Cardiac muscle cell (in vitro differentiated cells and primary cell): ENCODE results near the gene DUOX2. TPM values are rescaled to one million over a fixed set of nuclear protein-coding genes. Genes with fewer than 3 reads are reported as not detected.
"Not testable (repeated sequence)": the region's sequence is repeated elsewhere in the genome, so short reads cannot be mapped to it uniquely, and the experiment has no call there.

Experiments
- DNase-seq, 2 donors: peaks; one replicate each; pipeline versions ENCODE4 v3.0.0 to v3.0.0-alpha.2; 2010 to 2017; ENCODE audit warnings: low read depth in 1 of 2, low spot score in 1 of 2
- H3K27ac ChIP-seq: fragments of 200-600 bp; sonication (generic); 2 replicates; pipeline ENCODE4 v1.5.1; 2016
- H3K27me3 ChIP-seq: fragments of 200-600 bp; sonication (generic); 2 replicates; pipeline ENCODE4 v1.6.0; 2016; ENCODE audit warnings: control low read depth
- H3K36me3 ChIP-seq: fragments of 200-600 bp; sonication (generic); 2 replicates; pipeline ENCODE4 v1.5.1; 2016; ENCODE audit warnings: control low read depth
- H3K4me1 ChIP-seq: fragments of 200-600 bp; sonication (generic); 2 replicates; pipeline ENCODE4 v1.8.1; 2017; ENCODE audit warnings: low read depth, mild to moderate bottlenecking, mixed run types
- H3K4me3 ChIP-seq: fragments of 200-600 bp; sonication (generic); 2 replicates; pipeline ENCODE4 v1.5.1; 2016; ENCODE audit warnings: mild to moderate bottlenecking
- H3K9me3 ChIP-seq: fragments of 200-600 bp; sonication (generic); 2 replicates; pipeline ENCODE4 v1.5.1; 2017; ENCODE audit warnings: low read depth, mild to moderate bottlenecking, control low read depth
- polyA plus RNA-seq: library from polyadenylated mRNA; unstranded; fragments of >200 nt; fragmentation: Nextera tagmentation; extraction: Ambion mirVana; gene quantifications from 2 replicates; pipeline ENCODE4 v1.2.1, GENCODE V29; 2016
- total RNA-seq: library from RNA; depleted of rRNA; stranded (reverse); fragments of >200 nt; gene quantifications from 2 replicates; pipeline ENCODE4 v1.2.3, GENCODE V29; 2016
- TF ChIP-seq, protein P1 (sequence below): IDR thresholded peaks from 2 replicates; pipeline ENCODE4 v1.5.1; 2012; ENCODE audit warnings: low read depth, mild to moderate bottlenecking, low read length

Gene DUOX2
- total and polyA plus RNA-seq, 2 experiments from 2014 or later = 0.18 to 0.54 TPM

DNA sequence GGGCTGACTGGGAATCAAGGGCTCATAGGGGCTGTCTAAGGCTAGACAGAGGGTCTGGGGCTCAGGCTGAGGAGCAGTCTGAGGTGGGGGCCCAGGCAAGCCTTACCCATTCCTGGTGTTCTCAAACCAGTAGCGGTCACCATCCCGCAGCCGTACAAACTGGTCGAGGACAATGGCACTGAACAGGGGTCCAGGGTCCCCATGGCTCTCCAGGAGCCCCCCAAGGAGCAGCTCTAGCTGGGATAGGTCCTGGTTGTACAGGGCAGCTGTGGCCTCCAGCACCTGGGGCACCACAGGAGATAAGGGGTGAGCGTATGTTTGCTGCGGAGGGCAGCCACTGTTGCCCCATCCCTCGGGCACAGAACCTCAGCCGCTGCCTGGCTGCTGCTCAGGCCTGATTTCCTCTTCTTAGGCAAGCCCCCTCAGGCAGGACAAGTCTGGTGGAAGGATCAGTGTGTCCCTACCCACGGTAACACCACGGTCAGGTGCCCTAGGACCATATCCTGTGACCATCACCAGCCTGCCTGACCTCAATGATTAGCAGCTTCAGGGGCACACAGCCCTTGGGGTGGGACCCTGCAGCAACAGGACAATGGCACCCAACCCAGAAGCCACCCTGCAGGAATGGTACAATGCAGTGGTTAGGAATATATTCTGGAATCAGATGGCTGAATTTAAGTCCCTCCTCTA, 5.9 kb downstream of the DUOX2 start:
- Histone ChIP-seq H3K9me3 (no peaks in the 10 kb centered on the region), H3K36me3 (no peaks in the 10 kb centered on the region), H3K27ac (no peak overlapping the region), H3K27me3 (peaks cover 89% of the 10 kb centered on the region), H3K4me3 (no peak overlapping the region), H3K4me1 (peaks cover 4% of the 10 kb centered on the region)
- no peak for DNase-seq
- TF ChIP-seq, protein P1, sequence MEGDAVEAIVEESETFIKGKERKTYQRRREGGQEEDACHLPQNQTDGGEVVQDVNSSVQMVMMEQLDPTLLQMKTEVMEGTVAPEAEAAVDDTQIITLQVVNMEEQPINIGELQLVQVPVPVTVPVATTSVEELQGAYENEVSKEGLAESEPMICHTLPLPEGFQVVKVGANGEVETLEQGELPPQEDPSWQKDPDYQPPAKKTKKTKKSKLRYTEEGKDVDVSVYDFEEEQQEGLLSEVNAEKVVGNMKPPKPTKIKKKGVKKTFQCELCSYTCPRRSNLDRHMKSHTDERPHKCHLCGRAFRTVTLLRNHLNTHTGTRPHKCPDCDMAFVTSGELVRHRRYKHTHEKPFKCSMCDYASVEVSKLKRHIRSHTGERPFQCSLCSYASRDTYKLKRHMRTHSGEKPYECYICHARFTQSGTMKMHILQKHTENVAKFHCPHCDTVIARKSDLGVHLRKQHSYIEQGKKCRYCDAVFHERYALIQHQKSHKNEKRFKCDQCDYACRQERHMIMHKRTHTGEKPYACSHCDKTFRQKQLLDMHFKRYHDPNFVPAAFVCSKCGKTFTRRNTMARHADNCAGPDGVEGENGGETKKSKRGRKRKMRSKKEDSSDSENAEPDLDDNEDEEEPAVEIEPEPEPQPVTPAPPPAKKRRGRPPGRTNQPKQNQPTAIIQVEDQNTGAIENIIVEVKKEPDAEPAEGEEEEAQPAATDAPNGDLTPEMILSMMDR = no peak

DNA sequence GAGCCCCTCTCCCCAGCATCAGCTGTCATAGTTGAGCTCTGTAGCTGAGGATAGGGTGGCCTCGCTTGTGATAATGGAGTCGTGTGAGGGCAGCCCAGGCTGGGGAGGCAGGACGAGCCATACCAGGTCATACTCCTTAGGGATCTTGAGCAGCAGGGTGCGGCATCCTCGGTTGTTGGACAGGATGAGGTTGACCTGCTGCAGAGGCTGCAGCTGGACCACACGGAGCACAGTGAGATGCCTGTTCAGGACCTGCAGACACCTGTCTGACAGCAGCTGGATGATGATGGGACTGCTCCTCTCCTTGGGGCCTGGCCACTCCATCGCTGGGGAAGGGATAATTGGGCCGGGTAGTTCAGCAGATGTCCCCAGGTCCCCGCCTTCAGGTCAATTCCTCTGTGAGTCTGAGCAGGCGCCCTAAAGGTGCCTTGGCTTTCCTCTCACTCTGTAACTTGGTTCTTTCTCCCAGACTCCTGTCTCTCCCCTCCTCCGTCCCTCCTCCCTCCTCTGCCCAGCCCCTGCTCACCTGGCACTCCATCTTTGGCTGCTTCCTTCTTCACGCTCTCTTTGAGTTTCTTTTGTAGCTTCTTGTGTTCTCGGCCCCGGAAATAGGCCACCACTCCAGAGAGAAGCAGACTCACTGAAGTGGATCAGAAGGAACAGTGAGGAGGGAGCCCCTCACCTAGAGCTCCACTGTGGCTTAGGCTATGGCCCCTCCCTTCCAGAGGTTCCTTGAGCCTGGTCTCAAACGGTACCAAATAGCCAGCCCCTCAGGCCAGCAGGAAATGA, 7.8 kb downstream of the DUOX2 start:
- Histone ChIP-seq H3K4me3 (no peak overlapping the region), H3K4me1 (no peaks in the 10 kb centered on the region), H3K36me3 (no peaks in the 10 kb centered on the region), H3K9me3 (no peaks in the 10 kb centered on the region), H3K27ac (no peak overlapping the region), H3K27me3 (peaks cover 77% of the 10 kb centered on the region)
- TF ChIP-seq, protein P1 = no peak
- DNase-seq = no peak

DNA sequence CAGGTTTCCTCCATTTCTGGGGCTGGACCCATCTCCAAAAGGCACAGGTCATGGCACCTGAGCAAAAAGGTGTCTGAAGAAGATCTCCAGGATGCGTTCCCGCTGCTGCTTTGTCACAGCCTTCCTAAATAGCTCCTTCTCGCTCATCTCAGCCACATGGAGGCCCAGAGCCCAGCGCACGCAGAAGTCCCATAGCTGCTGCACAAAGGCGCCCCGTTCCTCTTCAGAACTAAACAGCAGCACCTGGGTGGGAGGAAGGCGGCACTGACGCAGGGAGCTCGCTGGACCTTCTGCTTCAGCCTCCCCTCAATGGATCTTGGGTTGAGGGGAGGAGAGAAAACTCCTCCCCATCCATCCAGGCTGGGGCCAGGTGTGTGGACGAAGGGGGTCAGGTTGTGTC, 8.4 kb downstream of the DUOX2 start:
- TF ChIP-seq, protein P1 = no peak
- H3K27me3 ChIP-seq = peaks cover 73% of the 10 kb centered on the region
- H3K4me1 ChIP-seq = no peaks in the 10 kb centered on the region
- no peaks in the 10 kb centered on the region for H3K36me3 ChIP-seq
- no peak for DNase-seq
- no peak overlapping the region for H3K27ac ChIP-seq
- H3K4me3 ChIP-seq = no peak overlapping the region
- H3K9me3 ChIP-seq = no peaks in the 10 kb centered on the region

DNA sequence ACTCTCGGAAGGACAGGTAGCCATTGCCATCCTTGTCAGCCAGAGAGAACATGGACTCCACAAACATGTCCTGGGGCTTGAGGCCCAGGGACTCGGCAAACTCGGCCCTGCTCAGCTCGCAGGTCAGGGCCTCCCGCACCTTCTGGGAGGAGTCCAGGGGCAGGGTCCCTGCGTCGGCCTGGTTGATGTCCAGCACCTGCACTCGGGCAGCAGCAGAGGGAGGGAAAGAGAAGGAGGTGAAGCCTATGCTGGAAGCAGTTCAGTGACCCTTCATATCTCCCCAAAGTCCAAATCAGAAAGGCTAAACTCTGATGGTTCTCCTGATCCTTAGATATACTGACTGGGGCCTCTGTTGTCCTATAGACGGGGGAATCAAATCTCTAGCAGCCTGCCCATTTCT, 9.8 kb downstream of the DUOX2 start:
- H3K36me3 ChIP-seq, H3K27ac ChIP-seq, DNase-seq, H3K9me3 ChIP-seq, H3K4me1 ChIP-seq, H3K4me3 ChIP-seq: not testable (repeated sequence)
- H3K27me3 ChIP-seq = peaks cover 64% of the 10 kb centered on the region

DNA sequence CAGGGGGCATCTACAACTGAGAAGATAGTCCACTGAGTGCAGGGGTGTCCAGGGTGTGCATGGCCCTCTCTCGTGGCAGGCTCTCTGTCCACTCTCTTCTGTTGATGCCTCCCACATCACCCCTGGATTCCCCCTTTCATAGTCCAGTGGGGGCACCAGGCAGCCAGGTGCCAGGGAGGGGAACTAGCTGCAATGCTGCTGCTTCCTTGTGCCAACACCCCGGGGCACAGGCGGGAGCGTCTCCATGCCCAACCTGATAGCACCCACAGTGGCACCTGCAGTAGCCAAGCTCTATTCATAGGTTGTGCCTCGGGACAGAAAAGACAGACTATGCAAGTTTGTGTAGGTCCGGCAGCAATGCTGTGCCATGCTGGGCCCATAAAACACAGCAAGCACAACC, 11.7 kb downstream of the DUOX2 start:
- H3K4me3 ChIP-seq = no peak overlapping the region
- H3K9me3 ChIP-seq = no peaks in the 10 kb centered on the region
- TF ChIP-seq, protein P1 = no peak
- no peaks in the 10 kb centered on the region for H3K36me3 ChIP-seq
- no peak overlapping the region for H3K27ac ChIP-seq
- H3K4me1 ChIP-seq = no peaks in the 10 kb centered on the region
- H3K27me3 ChIP-seq = peaks cover 53% of the 10 kb centered on the region
- no peak for DNase-seq

DNA sequence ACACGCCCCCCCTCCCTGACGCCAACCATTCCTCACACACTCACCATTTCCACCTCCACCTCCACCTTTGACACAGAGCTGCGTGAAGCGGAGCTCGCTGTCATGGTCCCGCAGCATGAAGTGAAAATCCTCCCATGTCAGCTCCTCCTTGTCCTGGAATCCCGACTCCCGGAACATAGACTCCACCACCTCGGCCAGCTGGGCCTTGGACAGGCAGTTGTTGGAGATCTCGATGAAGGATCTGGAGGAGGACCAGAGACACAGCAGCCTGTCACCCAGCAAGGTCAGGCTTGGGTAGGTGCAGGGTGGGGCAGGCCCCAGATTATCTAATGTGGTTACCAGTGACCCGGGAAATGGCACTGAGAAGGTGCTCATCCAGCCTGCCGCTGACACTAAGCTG, 12.2 kb downstream of the DUOX2 start:
- no peak overlapping the region for H3K4me3 ChIP-seq
- H3K36me3 ChIP-seq = no peaks in the 10 kb centered on the region
- TF ChIP-seq, protein P1 = no peak
- no peak overlapping the region for H3K27ac ChIP-seq
- peaks cover 51% of the 10 kb centered on the region for H3K27me3 ChIP-seq
- DNase-seq = no peak
- no peaks in the 10 kb centered on the region for H3K9me3 ChIP-seq
- no peaks in the 10 kb centered on the region for H3K4me1 ChIP-seq
